Endothelial cell of umbilical vein (primary cell): ENCODE measurements around the gene HCRTR2. TPM values are rescaled to one million over a fixed set of nuclear protein-coding genes. Genes with fewer than 3 reads are reported as not detected.

Experiments
- BruUV-seq: library from RNA; stranded (reverse); fragments of 400-500 nt; replicated peaks from 2 replicates; lab custom pipeline; 2021; lab: Mats Ljungman, UMichigan
- CTCF ChIA-PET: fragments of 300-600, 350-600 bp; sonication (Branson Sonifier 250); formaldehyde crosslinking; loops from one replicate; lab custom pipeline; 2021; ENCODE audit warnings: antibody characterized with exemption, inconsistent platforms; lab: Charles Lee
- POLR2A ChIA-PET: fragments of 300-600, 350-600 bp; sonication (Branson Sonifier 250); formaldehyde crosslinking; loops from one replicate; lab custom pipeline; 2021; ENCODE audit warnings: antibody characterized with exemption, inconsistent platforms; lab: Charles Lee
- DNase-seq: peaks from one replicate; pipeline ENCODE4 v3.0.0-alpha.2; 2011; ENCODE audit warnings: low read depth, low spot score
- FAIRE-seq: peaks from 2 replicates; lab custom pipeline; 2011; peaks lifted over from hg19 to GRCh38; lab: Jason Lieb, UNC
- H2AFZ ChIP-seq: 2 replicates; pipeline ENCODE4 v1.6.0; 2012; ENCODE audit warnings: low read depth, low read length, control low read depth, inconsistent platforms
- H3K27ac ChIP-seq: 2 replicates; pipeline ENCODE4 v1.5.1; 2011; ENCODE audit warnings: low read depth, mild to moderate bottlenecking, control low read depth, low read length, moderate library complexity; ENCODE audit not compliant: insufficient read depth
- H3K27me3 ChIP-seq, 2 experiments: 2 replicates each; pipeline versions ENCODE4 v1.6.0 to v1.6.1; 2011; ENCODE audit warnings: low read length in 2 of 2, mixed read lengths in 1 of 2; ENCODE audit not compliant: control insufficient read depth in 2 of 2, insufficient read depth in 2 of 2
- H3K36me3 ChIP-seq, 2 experiments: 2 replicates in 1 of 2; 3 replicates in 1 of 2; pipeline ENCODE4 v1.5.1; 2011; ENCODE audit warnings: low read length in 2 of 2, mild to moderate bottlenecking in 1 of 2, moderate library complexity in 1 of 2; ENCODE audit not compliant: control insufficient read depth in 2 of 2, insufficient read depth in 2 of 2; ENCODE audit errors: extremely low read depth in 1 of 2
- H3K4me1 ChIP-seq: 3 replicates; pipeline ENCODE4 v1.5.1; 2011; ENCODE audit warnings: mild to moderate bottlenecking, low read length; ENCODE audit not compliant: control insufficient read depth, insufficient read depth; ENCODE audit errors: extremely low read depth
- H3K4me2 ChIP-seq: 2 replicates; pipeline ENCODE4 v1.6.1; 2011; ENCODE audit warnings: low read length, control low read depth, mixed read lengths; ENCODE audit not compliant: insufficient read depth
- H3K4me3 ChIP-seq, 3 experiments: fragments of 200-600 bp in 1 of 3; sonication (generic), shearing (Covaris generic) in 1 of 3; replicated peaks in 1 of 3; 2 replicates each; pipeline ENCODE4 v1.5.1; 2011 to 2016; ENCODE audit warnings: control low read depth in 3 of 3, low read length in 3 of 3, mild to moderate bottlenecking in 2 of 3, inconsistent platforms in 1 of 3, low read depth in 1 of 3, moderate library complexity in 1 of 3; ENCODE audit not compliant: insufficient read depth in 1 of 3
- H3K79me2 ChIP-seq: 2 replicates; pipeline ENCODE4 v1.6.0; 2012; ENCODE audit warnings: low read length, inconsistent platforms; ENCODE audit not compliant: control insufficient read depth, insufficient read depth
- H3K9ac ChIP-seq: replicated peaks from 2 replicates; pipeline ENCODE3; 2011; ENCODE audit warnings: low read length, control low read depth; ENCODE audit not compliant: insufficient read depth; ENCODE audit errors: extremely low read depth
- H3K9me1 ChIP-seq: replicated peaks from 3 replicates; pipeline ENCODE4 v1.6.0; 2011; ENCODE audit warnings: mild to moderate bottlenecking, low read length; ENCODE audit not compliant: control insufficient read depth, insufficient read depth; ENCODE audit errors: extremely low read depth
- H3K9me3 ChIP-seq: replicated peaks from 2 replicates; pipeline ENCODE4 v1.5.1; 2012; ENCODE audit warnings: low read length, inconsistent platforms; ENCODE audit not compliant: control insufficient read depth, insufficient read depth
- H4K20me1 ChIP-seq: replicated peaks from 2 replicates; pipeline ENCODE3; 2011; ENCODE audit warnings: mild to moderate bottlenecking, low read length; ENCODE audit not compliant: control insufficient read depth, insufficient read depth; ENCODE audit errors: extremely low read depth
- EZH2 ChIP-seq: IDR thresholded peaks from 2 replicates; pipeline ENCODE4 v1.6.1; 2012; ENCODE audit warnings: borderline replicate concordance, low read depth, mild to moderate bottlenecking, moderate library complexity, low read length, inconsistent platforms; ENCODE audit not compliant: severe bottlenecking
- FOS ChIP-seq: IDR thresholded peaks from 2 replicates; pipeline ENCODE4 v1.6.1; 2011; ENCODE audit warnings: mild to moderate bottlenecking, low read length, moderate library complexity, borderline replicate concordance; ENCODE audit not compliant: insufficient read depth
- GATA2 ChIP-seq: IDR thresholded peaks from 2 replicates; pipeline ENCODE4 v1.7.0; 2011; ENCODE audit warnings: low read depth, mild to moderate bottlenecking, moderate library complexity, mixed read lengths, low read length; ENCODE audit not compliant: insufficient read length, insufficient read depth
- JUN ChIP-seq: IDR thresholded peaks from 2 replicates; pipeline ENCODE4 v1.6.1; 2011; ENCODE audit warnings: borderline replicate concordance, low read depth; ENCODE audit not compliant: insufficient read length, insufficient read depth
- MAX ChIP-seq: IDR thresholded peaks from 2 replicates; pipeline ENCODE4 v1.6.1; 2011; ENCODE audit not compliant: insufficient read depth, insufficient read length
- MYC ChIP-seq: IDR thresholded peaks from one replicate; pipeline ENCODE4 v1.6.1; 2011; ENCODE audit warnings: mild to moderate bottlenecking, low read depth, low read length
- POLR2A ChIP-seq: IDR thresholded peaks from 2 replicates; pipeline ENCODE4 v1.6.1; 2012; ENCODE audit warnings: low read depth, mild to moderate bottlenecking, control low read depth, low read length
- POLR2AphosphoS5 ChIP-seq: IDR thresholded peaks from 2 replicates; pipeline ENCODE4 v1.6.1; 2012; ENCODE audit warnings: low read depth, mild to moderate bottlenecking, control low read depth, low read length, moderate library complexity; ENCODE audit not compliant: insufficient read depth
- dilution Hi-C: fragments of 300-500 bp; cut with MboI; formaldehyde crosslinking; loops from one replicate; pipeline ENCODE4 v1.15.0; 2019; ENCODE audit warnings: low sequenced_read_pairs; ENCODE audit not compliant: extremely low pct_ligation_motif_present
- intact Hi-C: fragments of 100-400 bp; cut with micrococcal nuclease; formaldehyde crosslinking; loops from one replicate; pipeline ENCODE4 v1.10.0; 2022
- polyA plus RNA-seq, 4 experiments: library from polyadenylated mRNA; depleted of rRNA in 3 of 4; stranded (reverse) in 3 of 4; unstranded in 1 of 4; fragments of >200 nt; gene quantifications; 2 replicates each; pipeline versions ENCODE4 v1.2.1 to v1.2.3, GENCODE V29; 2011 to 2012; ENCODE audit warnings: missing spikeins in 1 of 4
- total RNA-seq: library from RNA; stranded (reverse); gene quantifications from 2 replicates; pipeline ENCODE4 v1.2.3, GENCODE V29; 2021
- TF ChIP-seq, protein P1 (sequence below), 2 donors: IDR thresholded peaks; 1 replicate in 1 of 2; 2 replicates in 1 of 2; pipeline ENCODE4 v1.5.1; 2011; ENCODE audit warnings: low read length in 2 of 2, mild to moderate bottlenecking in 2 of 2, moderate library complexity in 2 of 2, control low read depth in 1 of 2, inconsistent platforms in 1 of 2, low read depth in 1 of 2; ENCODE audit not compliant: insufficient read depth in 1 of 2; ENCODE audit errors: extremely low read depth in 1 of 2

HCRTR2 gene
- total and polyA plus RNA-seq, 2 donors (not counting 3 experiments of a cell fraction or from before 2014, with no cell fraction given): not detected

GRCh38 chr6:55299286-55299985 is 125.1 kb downstream of the HCRTR2 start:
- no peaks in the 10 kb centered on the region for H3K9me1 ChIP-seq
- DNase-seq (no peak), FAIRE-seq (no peak)
- no peaks in the 10 kb centered on the region for H3K36me3 ChIP-seq
- H3K27me3 ChIP-seq: no peaks in the 10 kb centered on the region
- no peaks in the 10 kb centered on the region for H3K4me1 ChIP-seq
- no TSS peak for BruUV-seq
- no peaks in the 10 kb centered on the region for H4K20me1 ChIP-seq
- no peak overlapping the region for H3K27ac ChIP-seq
- intact Hi-C loops (no loop called here), dilution Hi-C loops (no loop called here)
- no peak overlapping the region for H2AFZ ChIP-seq
- TF ChIP-seq, protein P1, sequence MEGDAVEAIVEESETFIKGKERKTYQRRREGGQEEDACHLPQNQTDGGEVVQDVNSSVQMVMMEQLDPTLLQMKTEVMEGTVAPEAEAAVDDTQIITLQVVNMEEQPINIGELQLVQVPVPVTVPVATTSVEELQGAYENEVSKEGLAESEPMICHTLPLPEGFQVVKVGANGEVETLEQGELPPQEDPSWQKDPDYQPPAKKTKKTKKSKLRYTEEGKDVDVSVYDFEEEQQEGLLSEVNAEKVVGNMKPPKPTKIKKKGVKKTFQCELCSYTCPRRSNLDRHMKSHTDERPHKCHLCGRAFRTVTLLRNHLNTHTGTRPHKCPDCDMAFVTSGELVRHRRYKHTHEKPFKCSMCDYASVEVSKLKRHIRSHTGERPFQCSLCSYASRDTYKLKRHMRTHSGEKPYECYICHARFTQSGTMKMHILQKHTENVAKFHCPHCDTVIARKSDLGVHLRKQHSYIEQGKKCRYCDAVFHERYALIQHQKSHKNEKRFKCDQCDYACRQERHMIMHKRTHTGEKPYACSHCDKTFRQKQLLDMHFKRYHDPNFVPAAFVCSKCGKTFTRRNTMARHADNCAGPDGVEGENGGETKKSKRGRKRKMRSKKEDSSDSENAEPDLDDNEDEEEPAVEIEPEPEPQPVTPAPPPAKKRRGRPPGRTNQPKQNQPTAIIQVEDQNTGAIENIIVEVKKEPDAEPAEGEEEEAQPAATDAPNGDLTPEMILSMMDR (IDR thresholded peaks at IDR 0.05; ENCODE audit: extremely low read depth in 1 of 2, insufficient read depth in 1 of 2, low read depth in 1 of 2, low read length in 2 of 2): no peak
- TF ChIP-seq JUN (no peak), MAX (no peak), MYC (no peak), FOS (no peak), EZH2 (no peak), POLR2AphosphoS5 (no peak), POLR2A (no peak), GATA2 (no peak)
- ChIA-PET CTCF (interaction anchor here (1.3 kb wide), 1 partner anchor 23 kb away, joined by 7 read pairs; no protein-coding TSS in a partner anchor), POLR2A (no interaction called here)
- no peaks in the 10 kb centered on the region for H3K79me2 ChIP-seq
- H3K9me3 ChIP-seq: no peaks in the 10 kb centered on the region
- H3K9ac ChIP-seq: no peak overlapping the region
- no peak overlapping the region for H3K4me3 ChIP-seq
- no peak overlapping the region for H3K4me2 ChIP-seq
